NCI-H460 (cell line): Measurements from ENCODE around the gene NCOA3. TPM values are rescaled to one million over a fixed set of nuclear protein-coding genes. Genes with fewer than 3 reads are reported as not detected.
"Not testable (repeated sequence)": the region's sequence is repeated elsewhere in the genome, so short reads cannot be mapped to it uniquely, and the experiment has no call there.

Source experiments
- DNase-seq: peaks from one replicate; pipeline ENCODE4 v3.0.0-alpha.2; 2016; ENCODE audit warnings: low read depth; ENCODE audit errors: extremely low read depth
- total RNA-seq: library from RNA; depleted of rRNA; stranded (reverse); fragments of >200 nt; shearing (Covaris generic); gene quantifications from 2 replicates; pipeline ENCODE4 v1.2.3, GENCODE V29; 2014

Gene NCOA3
- total RNA-seq, 1 experiment from 2014 or later: 58.1 TPM

DNA sequence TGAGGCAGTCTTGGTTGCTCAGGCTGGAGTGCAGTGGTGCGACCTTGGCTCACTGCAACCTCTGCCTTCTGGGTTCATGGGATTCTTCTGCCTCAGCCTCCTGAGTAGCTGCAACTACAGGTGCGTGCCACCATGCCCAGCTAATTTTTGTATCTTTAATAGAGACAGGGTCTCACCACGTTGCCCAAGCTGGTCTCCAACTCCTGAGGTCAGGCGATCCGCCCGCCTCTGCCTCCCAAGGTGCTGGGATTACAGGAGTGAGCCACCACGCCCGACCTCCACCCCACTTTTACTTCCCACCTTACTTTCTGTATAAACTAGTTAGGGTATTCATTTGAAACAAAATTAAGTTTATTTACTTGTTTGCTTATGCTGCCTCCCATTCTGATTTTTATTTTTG, 86.5 kb downstream of the NCOA3 start:
- DNase-seq: no peak

DNA sequence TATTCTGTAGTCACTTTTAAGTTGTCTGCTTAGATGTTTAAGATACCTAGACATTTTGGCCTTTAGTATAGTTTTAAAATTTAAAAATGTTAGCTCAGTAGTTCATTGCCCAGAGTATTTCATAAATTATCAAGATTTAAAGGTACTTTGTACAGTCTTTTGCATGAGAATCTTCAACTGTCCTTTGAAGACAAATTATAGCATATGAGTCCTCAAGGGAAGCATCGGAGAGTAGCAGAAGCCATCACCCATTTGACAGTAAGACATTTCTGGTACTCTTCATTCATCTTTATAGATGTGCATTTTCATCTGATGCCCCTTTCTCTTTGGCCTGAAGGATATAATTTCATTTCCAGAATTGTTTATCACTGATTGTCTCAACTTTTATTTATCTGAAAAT, 89.5 kb downstream of the NCOA3 start:
- DNase-seq: no peak

DNA sequence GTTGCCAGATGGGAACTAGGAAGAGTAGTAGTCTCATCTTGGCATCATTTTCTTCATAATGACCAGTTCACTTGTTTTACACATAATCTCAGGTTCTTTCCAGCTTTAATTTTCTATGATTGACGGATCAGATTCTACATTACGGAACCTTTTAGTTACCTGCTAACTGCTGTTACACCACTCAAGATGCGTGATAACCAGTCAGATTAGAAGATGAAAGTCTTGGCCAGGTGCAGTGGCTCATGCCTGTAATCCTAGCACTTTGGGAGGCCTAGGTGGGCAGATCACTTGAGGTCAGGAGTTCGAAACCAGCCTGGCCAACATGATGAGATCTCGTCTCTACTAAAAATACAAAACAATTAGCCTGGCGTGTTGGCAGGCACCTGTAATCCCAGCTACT, 92.5 kb downstream of the NCOA3 start:
- DNase-seq: no peak

DNA sequence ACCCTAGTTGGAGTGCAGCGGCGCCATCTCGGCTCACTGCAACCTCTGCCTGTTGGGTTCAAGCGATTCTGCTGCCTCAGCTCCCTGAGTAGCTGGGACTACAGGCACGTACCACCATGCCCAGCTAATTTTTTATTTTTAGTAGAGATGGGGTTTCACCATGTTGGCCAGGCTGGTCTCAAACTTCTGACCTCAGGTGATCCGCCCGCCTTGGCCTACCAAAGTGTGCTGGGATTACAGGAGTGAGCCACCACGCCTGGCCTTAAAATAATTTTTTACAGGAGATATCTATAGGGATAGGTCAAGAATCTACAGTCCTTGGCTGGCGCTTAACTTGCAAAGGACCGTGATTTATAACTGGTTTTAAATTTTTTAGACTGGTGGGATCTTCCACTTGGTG, 93.5 kb downstream of the NCOA3 start:
- DNase-seq: not testable (repeated sequence)

DNA sequence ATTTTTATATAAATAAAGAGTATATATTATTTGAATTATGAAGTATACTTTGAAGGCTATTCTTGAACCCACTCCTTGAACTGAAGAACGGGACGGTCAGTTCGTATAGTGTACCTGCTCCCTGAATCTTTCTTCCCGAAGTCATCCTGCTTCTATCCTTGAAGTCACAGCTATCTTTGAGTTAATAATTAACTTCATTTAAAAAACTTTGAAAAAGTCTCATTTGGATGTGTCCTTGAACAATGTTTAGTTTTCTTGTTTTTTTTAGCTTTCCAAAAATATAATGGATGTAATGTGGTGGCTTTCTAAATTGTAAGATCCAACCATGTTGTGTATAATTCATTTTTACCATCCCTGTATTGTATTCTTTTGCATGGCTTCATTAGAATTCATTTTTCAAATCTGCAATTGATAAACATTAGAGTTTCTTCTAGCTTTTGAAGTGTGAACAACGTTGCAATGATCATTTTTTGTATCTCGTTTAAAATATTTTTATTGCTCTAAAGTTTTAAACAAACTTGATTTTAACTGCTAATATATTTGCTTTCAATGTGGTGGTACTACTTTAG, 94.4 kb downstream of the NCOA3 start:
- no peak for DNase-seq

DNA sequence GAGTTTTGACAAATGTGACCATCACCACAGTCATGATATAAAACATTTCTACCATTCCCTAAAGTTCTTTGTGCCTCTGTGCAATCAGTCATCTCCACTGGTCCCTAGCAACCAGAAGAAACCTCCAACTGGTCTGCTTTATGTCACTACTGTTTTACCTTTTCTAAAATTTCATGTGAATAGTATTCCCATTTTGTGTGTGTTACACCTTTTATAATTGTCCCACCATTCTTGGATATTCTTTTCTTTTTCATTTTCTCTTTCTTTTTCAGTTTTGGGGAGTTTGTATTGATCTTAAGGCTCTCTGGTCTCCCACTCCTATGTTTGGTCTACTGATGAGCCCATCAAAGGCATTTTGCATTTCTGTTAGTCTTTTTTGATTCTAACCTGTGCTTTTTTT, 95.4 kb downstream of the NCOA3 start:
- no peak for DNase-seq

DNA sequence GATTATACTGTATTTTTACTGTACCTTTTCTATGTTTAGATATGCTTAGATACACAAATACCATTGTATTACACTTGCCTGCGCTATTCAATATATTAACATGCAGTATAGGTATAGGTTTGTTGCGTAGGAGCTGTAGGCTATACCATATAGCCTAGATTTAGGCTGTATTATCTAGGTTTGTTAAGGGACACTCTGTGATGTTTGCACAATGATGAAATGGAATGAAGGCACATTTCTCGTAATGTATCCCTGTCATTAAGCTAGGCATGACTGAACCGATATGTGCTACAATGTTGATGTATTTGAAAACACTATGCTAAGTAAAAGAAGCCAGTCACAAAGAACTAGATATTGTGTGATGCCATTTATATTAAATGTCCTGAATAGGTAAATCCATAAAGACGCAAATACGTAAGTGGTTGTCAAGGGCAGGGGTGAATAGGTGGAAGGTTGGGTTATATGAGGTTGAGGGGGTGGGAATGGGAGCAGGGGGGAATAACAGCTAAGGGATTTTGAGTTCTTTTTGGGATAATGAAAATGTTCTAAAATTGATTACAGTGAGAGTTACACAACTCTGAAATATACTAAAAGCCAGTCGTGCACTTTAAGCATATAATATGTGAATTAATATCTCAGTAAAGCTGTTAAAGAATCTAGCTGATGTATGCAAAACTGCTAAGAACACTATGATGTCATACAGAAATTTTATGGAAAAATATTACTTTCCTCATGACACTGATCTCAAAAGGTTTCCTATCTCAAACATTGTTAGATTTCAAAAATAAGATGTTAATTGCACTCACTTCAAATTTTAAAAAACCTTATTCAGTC, 97.4 kb downstream of the NCOA3 start:
- DNase-seq: no peak

DNA sequence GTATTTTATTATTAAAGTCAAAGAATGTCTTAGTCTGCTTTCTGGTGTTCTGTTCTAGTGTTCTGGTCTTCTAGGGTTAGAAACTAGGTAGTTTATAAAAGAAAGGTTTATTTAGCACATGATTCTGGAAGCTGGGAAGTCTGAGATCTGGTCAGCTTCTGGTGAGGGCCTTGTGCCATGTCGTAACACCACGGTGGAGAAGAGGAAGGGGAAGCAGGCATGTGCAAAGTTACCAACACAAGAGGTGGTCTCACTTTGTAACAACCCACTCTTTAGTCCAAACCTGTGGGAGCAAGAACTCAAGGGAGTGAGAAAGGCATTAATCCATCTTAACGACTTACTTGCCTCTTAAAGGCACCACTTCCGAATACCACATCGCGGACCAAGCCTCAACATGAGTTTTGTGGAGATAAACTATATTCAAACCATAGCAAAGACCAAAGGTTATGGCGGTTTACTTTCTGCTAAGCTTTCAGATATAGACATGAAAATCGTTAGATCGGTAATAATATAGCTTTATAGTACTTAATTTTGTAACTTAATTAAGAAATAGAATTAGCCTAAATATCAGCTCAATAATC, 99.4 kb downstream of the NCOA3 start:
- no peak for DNase-seq

DNA sequence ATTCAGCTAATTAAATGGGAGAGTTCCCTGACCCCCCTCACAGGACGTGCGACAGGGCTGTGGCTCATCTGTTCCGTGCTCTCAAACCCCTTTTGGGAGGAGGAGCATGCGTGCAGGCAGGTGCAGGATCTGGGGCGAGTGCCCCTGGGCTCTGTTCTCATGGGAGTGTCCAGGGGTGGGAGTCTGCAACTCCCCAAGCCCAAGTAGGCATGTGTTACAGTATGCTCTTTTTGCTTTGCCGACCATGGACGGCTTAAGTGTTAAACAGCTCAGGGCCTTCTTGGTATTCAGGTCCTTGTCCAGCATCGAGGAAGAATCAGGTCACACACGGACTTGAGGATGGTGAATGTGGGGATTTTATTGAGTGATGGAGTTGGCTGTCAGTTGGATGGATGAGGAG, 101.6 kb downstream of the NCOA3 start:
- DNase-seq: no peak

DNA sequence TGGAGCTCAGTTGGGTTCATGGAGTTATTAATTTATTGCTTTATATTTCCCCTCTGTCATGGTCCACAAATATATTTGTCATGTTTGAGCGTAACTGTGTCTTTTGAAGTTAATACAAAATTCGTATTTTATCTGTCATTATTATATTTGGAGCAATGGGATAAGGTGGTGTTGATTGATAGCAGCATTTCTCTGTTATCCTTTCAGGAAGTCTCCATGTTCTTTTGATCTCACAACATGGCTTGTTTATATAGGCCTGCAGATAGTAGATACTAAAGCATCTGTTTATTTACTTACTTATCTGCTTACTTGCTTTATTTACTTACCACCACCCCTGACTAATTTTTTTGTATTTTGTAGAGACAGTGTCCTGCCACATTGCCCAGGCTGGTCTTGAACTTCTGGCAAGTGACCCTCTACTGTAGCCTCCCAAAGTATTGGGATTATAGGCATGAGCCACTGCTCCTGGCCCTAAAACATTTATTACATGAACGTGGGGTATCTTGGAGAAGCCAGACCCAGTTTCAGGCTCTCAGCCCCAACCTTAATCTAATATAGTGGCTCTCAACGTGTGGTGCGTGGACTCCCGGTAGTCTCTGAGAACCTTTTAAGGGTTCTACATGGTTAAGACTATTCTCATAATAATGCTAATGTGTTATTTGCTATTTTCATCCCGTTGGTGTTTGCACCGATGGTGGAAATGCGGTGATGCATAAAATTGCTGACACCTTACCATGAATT, 104.2 kb downstream of the NCOA3 start:
- no peak for DNase-seq

DNA sequence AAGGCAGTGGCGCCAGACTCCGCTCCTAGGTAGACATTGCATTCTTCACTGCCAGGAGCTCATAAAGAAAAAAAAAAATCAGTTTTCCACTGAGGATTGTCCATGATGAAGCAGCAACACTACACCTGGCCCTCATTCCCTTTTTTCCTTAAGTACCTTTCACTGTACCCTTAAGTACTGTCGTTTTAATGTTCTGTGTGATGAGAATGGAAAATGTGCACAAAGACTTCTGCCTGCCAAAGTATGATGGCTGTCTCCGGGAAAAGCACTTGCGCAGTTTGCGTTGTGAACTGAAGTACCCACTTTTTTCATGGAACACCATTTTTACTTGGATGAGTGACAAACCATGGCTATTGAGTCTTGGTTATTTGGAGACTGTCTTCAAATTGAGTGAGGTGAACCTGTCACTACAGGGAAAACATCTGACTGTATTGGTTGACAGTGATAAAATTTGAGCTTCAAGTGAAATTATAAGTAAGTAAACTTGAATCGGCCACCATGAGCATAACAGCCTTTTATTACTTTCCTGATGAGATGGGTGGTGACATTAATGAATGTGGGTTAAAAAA, 104.8 kb downstream of the NCOA3 start:
- no peak for DNase-seq

DNA sequence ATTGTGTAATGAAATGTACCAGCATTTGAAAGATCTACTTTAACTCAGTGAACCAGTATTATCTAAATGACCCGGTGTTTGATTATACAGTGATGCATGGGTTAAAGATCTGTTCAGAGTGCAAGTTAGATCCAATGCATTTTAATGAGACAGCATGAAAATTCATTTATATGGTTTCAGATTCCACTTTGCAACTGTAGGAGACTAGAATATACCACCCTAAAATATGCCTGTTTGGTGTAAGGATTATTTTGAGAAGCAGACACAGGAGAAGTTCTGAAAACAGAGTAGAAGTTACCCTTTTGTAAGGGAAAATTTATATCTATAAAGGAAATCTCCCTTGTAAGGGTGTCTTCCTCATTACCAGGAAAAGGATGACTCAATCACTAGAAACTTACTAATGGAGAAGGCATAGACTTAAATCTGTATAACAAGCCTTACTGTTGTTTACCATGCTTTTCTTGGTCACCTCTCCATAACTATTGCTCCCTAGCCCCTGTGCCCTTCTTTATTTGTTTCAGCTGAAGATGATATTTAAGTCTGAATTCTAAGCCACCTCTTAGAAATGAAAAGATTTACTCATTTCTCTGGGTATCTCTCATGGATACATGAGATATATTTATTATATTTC, 105.4 kb downstream of the NCOA3 start:
- peak; percentile 38 for DNase-seq

DNA sequence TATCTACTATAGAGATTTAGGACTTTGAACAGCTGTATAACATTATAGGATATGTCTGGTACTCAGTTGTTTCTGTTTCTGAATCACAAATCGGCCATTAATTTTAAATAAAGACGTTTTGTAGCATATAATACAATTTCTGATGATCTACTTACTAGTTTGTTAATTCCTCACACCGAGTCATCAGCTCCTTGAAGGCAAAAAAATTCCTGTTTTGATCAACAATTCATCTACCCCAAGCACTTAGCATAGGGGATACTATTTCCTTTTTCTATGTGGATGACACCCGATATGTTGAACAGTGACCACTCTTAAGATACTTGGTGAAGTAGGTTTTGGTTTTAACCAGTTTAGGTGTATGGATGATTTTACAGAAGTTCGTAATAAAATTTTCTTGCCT, 107.3 kb downstream of the NCOA3 start:
- DNase-seq: no peak

DNA sequence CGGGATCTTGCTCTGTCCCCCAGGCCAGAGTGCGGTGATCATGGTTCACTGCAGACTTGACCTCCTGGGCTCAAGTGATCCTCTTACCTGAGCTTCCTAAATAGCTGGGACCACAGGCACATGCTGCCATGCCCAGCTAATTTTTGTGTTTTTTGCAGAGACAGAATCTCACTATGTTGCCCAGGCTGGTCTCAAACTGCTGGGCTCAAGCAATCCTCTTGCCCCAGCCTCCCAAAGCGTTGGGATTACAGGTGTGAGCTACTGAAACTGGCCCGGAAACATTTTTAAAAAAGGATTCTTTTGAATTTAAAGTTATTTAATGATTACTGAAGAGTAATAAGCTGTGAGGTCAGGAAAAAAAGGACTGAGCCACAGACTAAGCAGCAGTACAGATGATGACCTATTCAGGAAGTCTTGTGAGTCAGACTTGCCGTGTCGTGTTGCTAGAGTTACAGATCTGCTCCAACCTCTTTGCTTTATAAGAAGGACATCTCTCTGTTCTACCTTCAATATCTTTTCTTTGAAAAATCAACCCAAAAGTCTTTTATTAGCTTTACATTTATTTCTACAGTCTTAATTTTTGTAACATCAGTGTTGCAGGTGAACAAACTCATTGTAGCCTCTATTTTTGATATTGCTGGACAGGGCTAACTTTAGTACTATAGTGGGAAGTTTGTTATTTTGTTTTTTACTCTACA, 108.7 kb downstream of the NCOA3 start:
- peak; percentile 33 for DNase-seq

DNA sequence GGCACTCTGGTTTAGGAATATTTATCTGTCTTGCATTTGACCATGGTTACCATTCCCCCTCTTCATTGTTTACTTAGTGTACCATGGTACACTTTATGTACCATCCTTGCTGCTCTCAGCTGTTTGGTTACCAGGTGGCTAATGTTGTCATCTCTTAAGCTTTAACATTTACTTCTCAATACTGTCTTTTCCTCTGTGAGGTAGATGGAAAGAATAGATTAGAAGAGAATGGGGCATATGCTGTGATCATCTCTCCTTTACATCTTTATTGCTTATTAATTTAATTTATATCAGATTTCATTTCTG, 109.2 kb downstream of the NCOA3 start:
- no peak for DNase-seq

DNA sequence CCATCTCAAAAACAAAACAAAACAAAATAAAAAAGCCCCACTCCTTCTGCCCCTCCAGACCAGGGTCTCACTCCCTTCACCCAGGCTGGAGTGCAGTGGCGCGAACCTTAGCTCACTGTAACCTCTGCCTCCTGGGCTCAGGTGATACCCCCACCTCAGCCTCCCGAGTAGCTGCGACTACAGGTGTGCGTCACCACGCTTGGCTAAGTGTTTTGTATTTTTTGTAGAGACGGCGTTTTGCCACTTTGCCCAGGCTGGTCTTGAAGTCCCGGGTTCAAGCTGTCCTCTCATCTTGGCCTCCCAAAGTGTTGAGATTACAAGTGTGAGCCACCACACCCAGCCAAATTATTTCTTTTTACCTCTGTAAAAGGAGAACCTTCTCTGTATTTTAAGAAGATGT, 110.1 kb downstream of the NCOA3 start:
- DNase-seq: no peak

DNA sequence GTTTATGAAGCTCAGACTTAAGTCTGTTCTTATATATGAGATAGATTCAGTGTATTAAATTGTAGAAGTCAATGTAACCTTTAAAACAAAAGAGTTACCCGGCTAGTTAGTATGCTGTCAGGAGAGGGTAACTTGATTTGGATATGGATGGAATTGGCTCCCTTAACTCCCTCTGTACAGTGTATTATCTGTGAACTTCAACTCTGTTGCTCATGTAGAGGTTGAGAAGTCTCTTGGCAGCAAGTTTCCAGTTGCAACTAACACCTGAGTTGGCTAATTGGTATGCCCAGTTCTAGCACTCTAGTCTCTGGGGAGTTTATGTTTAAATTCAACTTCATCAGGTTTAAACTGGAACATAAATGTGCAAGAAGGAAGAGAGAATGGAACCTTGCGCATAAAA, 111.0 kb downstream of the NCOA3 start:
- DNase-seq: no peak

DNA sequence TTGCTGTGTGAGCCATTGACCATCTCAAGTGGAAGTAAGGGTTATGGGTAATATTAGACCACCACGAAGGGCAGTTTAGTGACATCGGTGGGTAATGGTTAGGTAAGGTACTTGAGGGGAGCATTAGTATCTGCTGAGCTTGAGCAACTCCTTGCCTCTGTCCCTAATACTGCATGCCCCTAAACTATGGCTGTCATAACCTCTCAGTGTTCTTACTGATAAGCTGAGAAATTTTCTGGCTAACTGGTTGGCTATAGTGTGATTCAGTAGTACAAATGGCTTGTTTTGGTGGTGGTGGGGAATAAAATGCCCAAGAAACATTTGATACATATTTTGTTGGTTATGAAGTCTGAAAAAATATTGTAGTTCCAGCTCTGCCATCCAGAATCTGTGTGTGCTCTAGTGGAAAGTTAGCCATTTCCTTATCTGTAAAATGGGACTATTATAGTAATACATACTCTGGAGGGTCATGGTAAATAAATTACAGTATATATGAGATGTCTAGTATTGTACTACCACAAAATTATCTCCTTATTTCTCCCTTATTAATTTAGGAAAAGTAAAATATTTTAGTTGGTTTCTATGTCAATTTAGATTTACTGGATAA, 113.1 kb downstream of the NCOA3 start:
- DNase-seq: no peak

DNA sequence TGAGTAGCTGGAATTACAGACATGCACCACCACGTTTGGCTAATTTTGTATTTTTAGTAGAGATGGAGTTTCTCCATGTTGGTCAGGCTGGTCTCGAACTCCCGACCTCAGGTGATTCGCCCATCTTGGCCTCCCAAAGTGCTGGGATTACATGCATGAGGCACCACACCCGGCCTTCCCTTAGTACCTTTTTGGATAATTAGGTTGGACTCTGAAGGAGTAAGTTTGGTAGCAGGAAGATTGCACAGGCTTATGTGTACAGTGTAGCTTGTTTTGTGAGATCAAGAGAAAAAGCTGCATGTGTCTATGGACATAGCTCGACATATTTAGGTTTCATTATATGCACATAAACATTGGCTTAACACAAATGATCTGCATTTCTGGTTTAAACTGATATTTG, 116.8 kb downstream of the NCOA3 start:
- DNase-seq: no peak
